HG02588 (cell line): ENCODE measurements around the gene PARP3.
"Not testable (repeated sequence)": the region's sequence is repeated elsewhere in the genome, so short reads cannot be mapped to it uniquely, and the experiment has no call there.

Experiments
- ATAC-seq: cut with Tn5 transposase; IDR thresholded peaks from one replicate; pipeline ENCODE4 v1.9.1; 2021; ENCODE audit warnings: mild to moderate bottlenecking, moderate library complexity; ENCODE audit not compliant: unreplicated experiment

Gene PARP3

DNA sequence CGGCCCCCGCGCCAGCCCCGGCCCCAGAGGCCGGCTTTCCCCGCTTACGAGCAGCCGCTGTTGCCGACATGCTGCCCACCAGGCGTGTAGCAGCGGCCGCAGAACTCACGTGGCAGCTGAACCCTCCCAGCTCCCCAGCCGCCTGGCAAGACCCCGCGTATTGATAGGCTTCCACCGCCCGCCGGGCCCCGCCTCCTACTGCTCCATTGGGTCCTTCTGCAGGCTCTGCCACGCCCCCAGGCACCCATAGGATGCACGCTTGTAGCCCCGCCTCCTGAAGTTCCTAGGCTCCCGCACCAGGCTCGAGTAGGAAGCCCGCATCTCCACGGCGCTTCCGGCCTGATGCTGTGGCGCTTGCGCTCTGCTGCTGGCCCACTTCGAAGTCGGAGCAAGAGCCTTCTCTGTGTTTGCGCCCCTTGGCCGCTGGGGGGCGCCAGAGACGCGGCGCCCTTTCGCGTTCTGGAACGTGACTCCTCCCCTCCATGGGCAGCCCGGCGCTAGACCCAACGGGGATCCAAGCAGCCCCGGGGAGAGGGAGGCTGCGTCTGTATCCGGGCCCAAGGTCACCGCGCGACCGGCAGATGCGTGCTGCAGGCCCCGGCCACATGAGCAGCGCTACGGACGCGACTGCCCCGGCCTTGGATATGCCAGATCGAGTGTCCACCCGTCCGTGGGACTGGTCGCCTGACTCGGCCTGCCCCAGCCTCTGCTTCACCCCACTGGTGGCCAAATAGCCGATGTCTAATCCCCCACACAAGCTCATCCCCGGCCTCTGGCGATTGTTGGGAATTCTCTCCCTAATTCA, at the start of gene PARP3, which contains the start of gene RRP9:
Gene PARP3, plus strand, starts transcription at position 566 of the 805 bp plus-strand sequence. CDS start 993 bp downstream, outside the sequence.
Gene RRP9, minus strand, starts transcription at position 107 of the 805 bp plus-strand sequence. Its CDS starts 37 bp downstream, at position 70.
- peak; percentile 89 for ATAC-seq

DNA sequence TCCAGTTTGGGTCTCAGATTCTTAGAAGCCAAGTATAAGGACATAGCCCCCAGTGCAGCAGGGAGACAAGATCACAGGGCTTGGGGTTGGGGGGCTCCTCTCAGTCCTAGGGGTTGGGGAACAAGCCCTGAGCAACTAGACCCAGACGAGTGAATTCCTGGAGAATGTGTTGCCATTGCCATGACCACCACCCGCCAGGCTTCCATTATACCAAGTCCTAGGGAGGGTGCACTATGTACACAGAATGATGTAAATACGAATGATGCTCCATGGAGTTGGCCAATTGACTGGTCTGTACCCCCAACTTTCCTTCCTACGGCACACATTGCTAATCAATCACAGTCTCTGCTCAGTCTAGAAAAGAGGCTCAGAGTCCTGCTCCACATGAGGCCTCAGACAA, 47.8 kb upstream of the PARP3 start:
- ATAC-seq: no peak

DNA sequence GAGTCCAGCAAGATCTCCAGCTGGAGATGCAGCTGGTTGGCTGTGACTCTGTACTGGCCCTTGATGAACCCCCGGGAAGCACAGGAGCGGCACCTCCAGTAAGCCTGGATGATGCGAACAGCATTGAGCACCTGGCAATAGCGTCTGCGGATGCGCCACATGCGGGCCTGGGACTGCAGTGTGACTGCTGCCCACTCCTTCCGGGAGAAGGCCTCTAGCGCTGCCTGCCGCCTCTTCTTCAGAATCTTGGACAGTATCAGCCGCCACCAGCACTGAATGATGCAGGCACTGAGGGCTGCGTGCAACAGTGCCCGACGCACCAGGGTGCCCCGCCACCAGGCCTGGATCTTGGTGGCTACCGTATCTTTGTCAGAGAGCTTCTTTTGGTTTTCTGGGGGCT, 47.2 kb upstream of the PARP3 start:
- no peak for ATAC-seq

DNA sequence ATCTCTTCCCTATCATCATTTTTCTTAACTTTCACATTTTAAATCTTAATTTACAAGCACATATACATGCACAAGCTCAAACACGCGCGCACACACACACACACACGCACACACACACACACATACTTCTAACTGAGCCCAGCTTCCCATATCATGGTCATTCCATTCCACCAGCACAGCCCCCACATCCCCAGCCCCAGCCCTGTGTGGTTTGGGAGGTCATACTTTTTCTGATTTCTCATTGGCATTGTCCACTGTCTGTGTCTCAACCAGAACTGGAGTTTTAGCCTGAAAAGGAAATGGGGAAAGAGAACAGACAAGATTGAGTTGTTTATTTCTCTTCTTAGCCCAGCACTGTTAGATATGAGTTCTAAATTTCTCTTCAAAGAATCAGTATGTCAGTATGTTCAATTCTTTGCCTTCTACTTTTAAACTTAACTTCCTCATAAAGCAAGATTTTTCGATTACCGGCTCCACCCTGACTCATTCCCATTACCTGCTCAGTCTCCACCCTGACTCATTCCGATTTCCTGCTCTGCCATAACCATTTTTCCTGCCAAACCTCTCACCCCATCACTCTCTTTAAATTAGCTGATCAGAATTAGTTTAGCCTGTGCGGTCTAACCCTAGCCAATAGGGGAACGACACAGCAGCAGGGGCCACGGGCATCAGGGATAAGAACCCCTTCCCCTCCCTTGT, 45.4 kb upstream of the PARP3 start:
- no peak for ATAC-seq

DNA sequence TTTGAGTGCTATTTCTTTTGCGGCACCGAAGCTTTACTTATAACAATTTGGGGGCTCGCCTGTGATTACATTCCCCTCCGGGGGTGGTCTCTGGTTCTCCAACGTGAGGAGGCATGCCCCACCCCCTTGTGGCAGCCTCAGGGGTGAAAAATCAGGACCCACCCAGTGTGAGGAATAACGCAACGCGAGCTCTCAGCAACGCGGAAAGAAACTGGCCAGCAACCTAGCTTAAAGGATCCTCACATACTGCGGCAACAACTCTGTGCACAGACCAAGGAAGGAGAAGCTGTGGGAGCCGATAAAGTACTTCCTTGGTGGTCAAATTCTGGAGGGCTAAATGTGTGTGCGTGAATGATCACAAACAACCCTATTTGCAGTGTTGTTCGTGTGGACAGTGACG, 44.8 kb upstream of the PARP3 start:
- no peak for ATAC-seq

DNA sequence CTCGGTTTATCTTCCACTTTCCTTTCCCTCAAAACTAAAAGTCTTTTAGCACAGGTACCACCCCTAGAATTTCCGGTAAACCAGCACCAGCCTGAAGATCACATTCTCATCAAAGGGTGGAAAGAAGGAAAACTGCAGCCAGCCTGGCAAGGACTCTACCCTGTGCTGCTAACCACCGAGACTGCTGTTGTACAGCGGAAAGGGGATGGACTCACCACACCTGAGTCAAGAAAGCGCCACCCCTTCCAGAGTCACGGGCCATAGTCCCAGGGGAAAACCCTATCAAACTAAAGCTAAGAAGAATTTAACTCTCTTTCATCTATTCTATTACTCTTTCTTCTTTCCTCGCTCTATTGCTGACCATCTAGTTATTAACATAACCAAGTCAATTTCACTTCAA, 42.1 kb upstream of the PARP3 start:
- ATAC-seq: not testable (repeated sequence)

DNA sequence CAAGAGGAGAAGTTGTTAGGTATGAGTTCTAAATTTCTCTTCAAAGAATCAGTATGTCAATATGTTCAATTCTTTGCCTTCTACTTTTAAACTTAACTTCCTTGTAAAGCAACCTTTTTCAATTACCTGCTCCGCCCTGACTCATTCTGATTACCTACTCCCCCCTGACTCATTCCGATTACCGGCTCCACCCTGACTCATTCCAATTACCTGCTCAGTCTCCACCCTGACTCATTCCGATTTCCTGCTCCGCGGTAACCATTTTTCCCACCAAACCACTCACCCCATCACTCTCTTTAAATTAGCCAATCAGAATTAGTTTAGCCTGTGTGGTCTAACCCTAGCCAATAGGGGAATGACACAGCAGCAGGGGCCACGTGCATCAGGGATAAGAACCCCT, 39.8 kb upstream of the PARP3 start:
- ATAC-seq: not testable (repeated sequence)

DNA sequence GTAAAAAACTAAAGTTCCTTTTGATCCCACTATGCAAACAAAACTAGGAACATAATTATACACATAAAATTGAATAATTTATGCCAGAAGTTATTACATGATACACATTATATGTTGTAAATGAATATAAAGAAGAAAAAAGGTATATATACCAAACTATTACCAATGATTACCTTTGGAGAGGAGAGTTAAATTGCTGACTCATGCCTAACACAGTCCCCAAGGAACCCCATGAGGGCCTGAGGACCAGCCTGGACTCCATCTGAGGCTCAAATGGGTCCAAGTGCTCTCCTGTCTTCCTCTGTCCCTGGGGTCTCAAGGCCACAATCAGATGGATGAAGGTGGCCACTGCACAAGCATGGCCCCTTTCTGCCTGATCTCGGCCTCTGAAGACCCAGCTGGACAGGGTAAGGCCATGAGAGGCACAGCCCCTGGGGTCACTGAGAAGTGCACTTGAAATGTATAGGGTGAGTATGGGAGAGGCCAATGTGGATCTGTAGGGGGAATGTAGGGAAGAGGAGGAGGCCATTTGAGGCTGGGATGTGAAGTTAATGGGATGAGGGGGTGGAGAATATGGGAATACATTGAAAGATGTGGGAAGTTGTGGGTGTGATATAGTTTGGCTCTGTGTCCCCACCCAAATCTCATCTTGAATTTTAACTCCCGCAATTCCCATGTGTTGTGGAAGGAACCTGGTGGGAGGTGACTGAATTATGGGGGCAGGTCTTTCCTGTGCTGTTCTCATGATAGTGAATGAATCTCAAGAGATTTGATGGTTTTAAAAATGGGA, 37.9 kb upstream of the PARP3 start:
- ATAC-seq: no peak

DNA sequence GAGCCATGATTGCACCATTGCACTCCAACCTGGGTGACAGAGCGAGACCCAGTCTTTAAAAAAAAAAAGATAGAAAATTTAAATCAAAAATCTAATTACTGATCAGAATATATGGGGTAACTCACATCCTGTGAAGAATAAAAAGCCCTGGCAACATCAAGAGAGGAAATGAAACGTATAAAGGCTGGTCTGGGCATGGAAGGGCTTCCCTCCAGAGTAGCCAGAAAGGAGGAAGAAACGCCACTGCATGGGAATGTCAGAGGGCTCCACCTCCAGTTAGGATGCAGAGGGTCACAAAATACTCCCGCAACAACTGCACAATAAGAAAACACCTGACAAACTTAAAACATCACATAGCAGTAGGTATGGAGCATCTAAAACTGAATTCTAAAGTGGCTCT, 34.1 kb upstream of the PARP3 start:
- no peak for ATAC-seq

DNA sequence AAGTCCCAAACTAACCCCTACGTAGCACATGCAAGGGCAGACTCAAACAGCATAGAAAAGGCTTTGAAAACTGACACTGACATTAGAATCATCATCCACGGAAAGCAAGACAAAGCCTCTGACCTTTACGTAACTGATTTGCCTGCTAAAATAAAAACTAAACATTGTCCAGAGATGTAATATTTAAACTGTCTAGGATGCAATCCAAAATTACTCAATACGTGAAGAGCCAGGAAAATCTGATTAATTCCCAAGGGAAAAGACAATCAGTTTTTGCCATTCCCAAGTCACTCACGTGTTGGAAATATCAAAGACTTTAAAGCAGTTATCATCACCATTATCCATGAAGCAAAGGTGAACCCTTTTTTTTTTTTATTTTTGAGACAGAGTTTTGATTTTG, 25.7 kb upstream of the PARP3 start:
- no peak for ATAC-seq

DNA sequence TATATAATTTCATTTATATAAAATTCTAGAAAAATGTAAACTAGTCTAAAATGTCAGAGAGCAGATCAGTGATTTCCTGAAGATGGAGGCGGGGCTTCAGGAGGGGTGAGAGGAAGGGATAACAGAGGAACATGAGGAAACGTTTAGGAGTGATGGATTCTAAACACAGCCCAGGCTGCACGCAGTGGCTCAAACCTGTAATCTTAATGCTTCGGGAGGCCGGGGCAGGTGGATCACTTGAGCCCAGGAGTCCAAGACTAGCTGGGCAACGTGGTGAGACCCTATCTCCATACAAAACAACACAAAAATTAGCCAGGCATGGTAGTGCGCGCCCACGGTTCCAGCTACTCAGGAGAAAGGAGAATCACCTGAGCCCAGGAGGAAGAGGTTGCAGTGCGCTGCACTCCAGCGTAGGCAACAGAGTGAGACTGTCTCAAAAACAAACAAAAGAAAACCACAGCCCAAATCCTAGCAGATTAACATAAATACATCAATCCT, 21.0 kb upstream of the PARP3 start:
- no peak for ATAC-seq

DNA sequence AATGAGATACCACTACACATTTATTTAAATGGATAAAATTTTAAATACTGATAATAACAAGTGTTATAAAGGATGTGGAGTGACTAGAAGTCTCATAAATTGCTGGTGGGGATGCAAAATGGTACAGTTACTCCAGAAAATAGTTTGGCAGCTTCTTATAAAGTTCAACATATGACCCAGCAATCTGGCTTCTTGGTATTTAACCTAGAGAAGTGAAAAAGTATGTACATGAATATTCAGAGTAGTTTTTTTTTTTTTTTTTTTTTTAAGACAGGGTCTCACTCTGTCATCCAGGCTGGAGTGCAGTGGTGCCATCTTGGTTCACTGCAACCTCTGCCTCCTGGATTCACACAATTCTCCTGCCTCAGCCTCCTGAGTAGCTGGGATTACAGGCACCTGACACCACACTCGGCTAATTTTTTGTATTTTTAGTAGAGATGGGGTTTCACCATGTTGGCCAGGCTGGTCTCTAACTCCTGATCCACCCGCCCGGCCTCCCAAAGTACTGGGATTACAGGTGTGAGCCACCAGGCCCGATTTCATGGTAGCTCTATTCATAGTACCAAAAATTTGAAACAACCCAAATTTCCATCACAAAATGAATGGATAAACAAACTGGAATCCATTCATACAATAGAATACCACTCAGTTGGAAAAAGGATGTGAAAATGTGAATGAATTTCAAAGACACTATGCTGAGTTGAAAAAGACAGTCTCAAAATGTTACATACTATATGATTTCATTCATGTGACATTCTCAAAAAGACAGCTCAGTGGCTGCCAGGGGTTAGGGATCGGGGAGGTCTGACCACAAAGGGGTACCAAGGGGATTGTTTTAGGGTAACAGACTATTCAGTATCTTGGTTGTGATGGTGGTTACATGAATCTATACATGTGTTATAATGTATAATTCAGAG, 14.8 kb upstream of the PARP3 start:
- no peak for ATAC-seq

DNA sequence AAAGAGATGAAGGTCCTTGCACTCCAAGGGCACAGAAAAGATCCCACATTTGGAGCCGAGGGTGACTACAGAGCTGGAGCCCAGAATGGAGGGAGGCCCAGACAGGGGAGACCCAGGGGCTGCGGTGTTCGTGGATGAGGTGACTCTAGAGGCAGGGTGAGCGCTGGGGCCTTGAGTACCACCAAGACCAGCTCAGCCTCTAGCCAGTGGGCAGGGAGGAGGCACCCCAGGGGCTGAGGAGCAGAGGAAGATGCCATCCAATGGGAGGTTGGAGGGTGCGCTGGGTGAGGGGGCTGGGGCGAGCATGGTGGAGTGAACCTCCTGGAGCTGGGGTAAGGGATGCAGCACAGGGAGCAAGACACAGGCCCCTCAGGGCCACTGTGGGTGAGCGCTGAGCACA, 13.7 kb upstream of the PARP3 start:
- ATAC-seq: no peak

DNA sequence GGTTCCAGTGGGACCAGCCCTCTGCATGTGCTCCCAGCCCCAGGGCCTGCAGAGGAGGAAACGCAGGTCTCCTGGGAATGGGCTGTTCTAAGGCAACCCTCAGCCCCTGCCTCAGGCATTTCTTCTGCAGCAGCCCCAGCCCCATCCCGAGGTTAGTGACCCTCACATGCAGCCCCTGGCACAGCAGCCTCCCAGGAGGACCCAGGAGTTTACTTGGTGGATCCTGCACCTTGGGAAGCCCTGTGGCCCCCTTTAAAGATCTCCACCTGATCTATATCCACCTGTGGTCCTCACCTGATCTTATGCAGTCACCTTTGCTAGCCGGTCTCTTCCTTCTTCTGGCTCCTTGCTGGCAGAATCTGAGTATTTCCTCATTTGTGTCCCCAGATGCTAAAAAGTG, 13.2 kb upstream of the PARP3 start:
- not testable (repeated sequence) for ATAC-seq

DNA sequence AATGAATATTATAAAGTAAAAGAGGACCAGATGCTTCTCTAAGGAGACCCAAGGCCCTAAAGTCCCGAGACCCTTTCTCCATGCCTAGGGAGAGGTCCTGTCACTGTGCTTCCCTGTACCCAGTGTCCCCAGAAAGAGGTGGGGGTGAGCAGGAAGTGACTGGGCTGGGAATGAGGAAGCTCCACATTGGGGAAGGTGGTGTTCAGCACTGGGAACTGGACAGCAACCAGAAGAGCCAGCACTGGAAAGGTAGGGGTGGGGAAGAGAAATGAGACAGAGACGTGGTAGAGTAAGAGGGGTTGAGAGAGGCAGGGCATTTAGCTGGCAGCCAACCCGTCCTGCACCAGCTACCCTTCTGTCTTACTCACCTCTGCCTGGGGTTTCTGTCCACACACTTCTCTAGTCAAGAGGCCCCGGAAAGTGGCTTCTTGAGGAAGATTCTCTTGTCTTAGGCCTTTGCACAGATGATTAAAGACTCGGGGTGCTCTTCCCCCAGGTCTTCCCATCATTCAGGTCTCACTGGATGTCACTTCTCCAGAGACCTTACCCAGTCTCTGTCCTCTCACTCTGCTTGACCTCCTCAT, 12.7 kb upstream of the PARP3 start:
- ATAC-seq: no peak

DNA sequence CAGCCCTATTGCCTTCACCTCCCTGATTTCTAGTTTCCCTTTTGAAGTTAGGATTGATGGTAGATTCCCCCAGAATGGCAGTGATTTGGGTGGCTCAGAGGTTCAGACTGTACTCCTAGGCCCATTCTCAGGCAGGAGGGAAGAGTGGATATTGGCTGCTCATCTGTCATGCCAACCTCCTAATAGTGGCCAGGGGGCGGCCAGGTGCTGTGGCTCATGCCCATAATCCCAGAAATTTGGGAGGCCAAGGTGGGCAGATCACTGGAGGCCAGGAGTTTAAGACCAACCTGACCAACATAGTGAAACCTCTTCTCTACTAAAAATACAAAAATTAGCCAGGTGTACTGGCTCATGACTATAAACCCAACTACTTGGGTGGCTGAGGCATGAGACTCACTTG, 11.7 kb upstream of the PARP3 start:
- no peak for ATAC-seq

DNA sequence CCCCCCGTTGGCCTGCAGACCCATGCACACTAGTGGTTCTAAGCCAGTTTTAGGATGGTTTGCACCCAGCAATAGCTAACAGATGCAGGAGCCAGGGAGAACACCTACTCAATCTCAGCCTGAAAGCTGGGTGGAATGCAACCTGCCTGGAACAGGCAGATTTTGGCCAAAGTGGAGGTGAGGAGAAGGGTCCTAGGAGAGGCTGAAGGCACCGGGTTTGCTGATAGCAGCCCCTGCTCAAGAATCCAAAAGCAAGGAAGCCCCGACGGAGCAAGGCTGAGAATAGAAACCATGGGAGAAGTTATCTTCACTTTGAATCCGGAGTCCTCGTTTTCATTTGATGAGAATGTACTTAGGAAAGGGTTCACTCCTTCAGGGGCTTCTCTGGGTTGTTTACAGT, 10.4 kb upstream of the PARP3 start:
- ATAC-seq: no peak

DNA sequence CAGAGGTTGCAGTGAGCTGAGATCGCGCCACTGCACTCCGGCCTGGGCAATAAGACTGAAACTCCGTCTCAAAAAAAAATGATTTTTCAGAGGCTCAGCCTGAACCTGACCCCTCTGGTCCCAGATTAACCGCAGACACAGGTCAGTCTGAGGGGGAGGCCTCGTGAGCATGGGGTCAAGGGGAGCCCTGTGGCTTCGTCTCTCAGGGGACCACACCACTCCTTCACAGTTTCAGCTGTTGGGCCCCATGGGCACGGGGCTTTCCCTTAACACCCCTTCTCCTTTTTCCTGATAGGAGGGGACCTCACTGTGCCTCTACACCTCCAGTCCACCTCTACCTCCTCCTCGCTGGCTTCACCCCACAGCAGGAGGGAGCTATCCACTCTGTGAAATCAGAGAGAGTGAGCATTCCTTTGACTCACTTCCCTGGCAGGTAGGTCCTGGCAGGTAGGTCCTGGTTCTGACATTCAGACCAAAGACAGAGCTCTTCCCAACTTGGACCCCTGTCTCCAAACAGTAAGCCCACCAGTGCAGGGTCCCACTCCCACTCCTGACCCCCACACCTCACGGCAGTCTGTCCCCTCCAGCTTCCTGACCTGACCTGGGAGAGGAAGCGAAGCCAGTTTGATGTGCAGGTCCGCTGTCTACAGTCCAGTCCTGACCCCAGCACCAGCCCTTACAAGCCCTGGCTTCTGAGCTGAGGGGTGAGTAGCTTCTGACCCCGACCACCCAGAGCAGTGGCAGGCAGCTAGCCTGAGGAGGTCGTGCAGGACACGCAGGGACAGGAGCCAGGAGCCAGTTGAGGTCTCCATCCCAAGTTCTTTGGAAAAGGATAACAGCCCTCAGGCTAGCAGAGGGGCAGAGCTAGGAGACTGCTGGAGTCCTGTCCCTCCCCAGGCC, 9.4 kb upstream of the PARP3 start:
- ATAC-seq: no peak
